Measurements from ENCODE around the gene NUDT5.
"Not testable (repeated sequence)": the region's sequence is repeated elsewhere in the genome, so short reads cannot be mapped to it uniquely, and the experiment has no call there.

The NUDT5 gene

GRCh38 chr10:12195603-12196506 lies at the start of gene NUDT5, which contains the start of gene CDC123:
NUDT5 (minus strand) TSS chr10:12195891; CDS start chr10:12186291, 9,600 bp downstream.
CDC123 (plus strand) TSS chr10:12196188; CDS start chr10:12196246, 58 bp downstream.
- DNase-seq, result peak; percentile 88

- no peak for DNase-seq
Observed at GRCh38 chr10:12243864-12244620, 48.4 kb upstream of the NUDT5 start.

GRCh38 chr10:12241810-12242529 lies 46.3 kb upstream of the NUDT5 start:
- DNase-seq, result no peak

GRCh38 chr10:12238821-12239220 lies 43.1 kb upstream of the NUDT5 start:
- DNase-seq, result no peak

GRCh38 chr10:12237265-12238220 lies 41.9 kb upstream of the NUDT5 start:
- DNase-seq, result peak; percentile 0

GRCh38 chr10:12235796-12236195 lies 40.1 kb upstream of the NUDT5 start:
- DNase-seq, result no peak

GRCh38 chr10:12235116-12235694 lies 39.5 kb upstream of the NUDT5 start:
- no peak for DNase-seq

- DNase-seq, result not testable (repeated sequence)
Observed at GRCh38 chr10:12234687-12235086, 39.0 kb upstream of the NUDT5 start.

GRCh38 chr10:12228851-12229250 lies 33.2 kb upstream of the NUDT5 start:
- no peak for DNase-seq

- not testable (repeated sequence) for DNase-seq
Observed at GRCh38 chr10:12226438-12226837, 30.7 kb upstream of the NUDT5 start.

- no peak for DNase-seq
Observed at GRCh38 chr10:12225444-12225843, 29.8 kb upstream of the NUDT5 start.

GRCh38 chr10:12221323-12222298 lies 25.9 kb upstream of the NUDT5 start:
- peak; percentile 1 for DNase-seq

GRCh38 chr10:12218991-12219390 lies 23.3 kb upstream of the NUDT5 start:
- no peak for DNase-seq

GRCh38 chr10:12214763-12215218 lies 19.1 kb upstream of the NUDT5 start:
- peak; percentile 59 for DNase-seq

- DNase-seq, result peak; percentile 36
Observed at GRCh38 chr10:12214093-12214492, 18.4 kb upstream of the NUDT5 start.

- DNase-seq, result no peak
Observed at GRCh38 chr10:12213621-12214020, 17.9 kb upstream of the NUDT5 start.

GRCh38 chr10:12212454-12212853 lies 16.8 kb upstream of the NUDT5 start:
- DNase-seq, result no peak

- no peak for DNase-seq
Observed at GRCh38 chr10:12208460-12208859, 12.8 kb upstream of the NUDT5 start.

GRCh38 chr10:12207114-12207513 lies 11.4 kb upstream of the NUDT5 start:
- no peak for DNase-seq

GRCh38 chr10:12205082-12205481 lies 9.4 kb upstream of the NUDT5 start:
- no peak for DNase-seq

Data from NCI-H69 (cell line).